ENCODE results near the gene UBE2O. TPM values are rescaled to one million over a fixed set of nuclear protein-coding genes. Genes with fewer than 3 reads are reported as not detected.

Gene UBE2O
- total RNA-seq, 1 donor from 2014 or later, result 25.8 TPM

DNA sequence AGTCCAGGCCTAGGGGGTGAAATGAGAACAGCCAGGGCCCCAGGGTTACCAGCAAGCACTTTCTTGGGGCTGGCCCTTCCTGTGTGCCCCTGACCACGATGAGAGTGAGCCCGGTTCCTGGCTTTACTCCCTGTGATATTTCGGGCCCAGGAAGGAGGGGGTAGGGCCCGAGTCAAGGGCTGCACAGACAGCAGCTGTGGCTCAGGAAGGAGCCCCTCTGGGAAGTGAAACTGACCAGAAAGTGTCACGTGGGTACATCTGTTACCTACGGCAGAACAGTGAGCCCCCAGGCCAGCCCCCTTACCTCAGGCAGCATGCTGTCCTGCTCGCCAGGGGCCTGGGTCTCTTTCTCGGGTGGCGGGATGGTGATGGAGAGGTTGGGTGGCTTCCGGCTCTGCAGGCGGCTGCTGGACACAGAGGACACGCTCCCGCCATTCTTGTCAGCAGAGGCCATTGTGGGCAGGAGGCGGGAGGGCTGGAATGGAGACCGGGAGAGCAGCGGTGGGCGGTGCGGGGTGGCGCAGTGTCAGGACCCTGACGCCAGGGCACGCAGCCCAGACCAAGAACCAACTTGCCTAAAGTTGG lies 28.2 kb upstream of the UBE2O start:
- H3K4me2 ChIP-seq (ENCODE audit: low read length), result peak overlapping the region; percentile 3
- H3K27me3 ChIP-seq (ENCODE audit: insufficient read depth, low read length), result no peaks in the 10 kb centered on the region
- peaks cover 2% of the 10 kb centered on the region for H3K9me3 Mint-ChIP-seq (ENCODE audit: unreplicated experiment)
- no peaks in the 10 kb centered on the region for H3K36me3 ChIP-seq (ENCODE audit: insufficient read depth, low read length)
- no peak overlapping the region for H3K4me3 Mint-ChIP-seq (ENCODE audit: unreplicated experiment)
- H3K27ac ChIP-seq (ENCODE audit: low read depth, low read length), result no peak overlapping the region
- peaks cover 19% of the 10 kb centered on the region for H3K36me3 Mint-ChIP-seq (ENCODE audit: low read depth, unreplicated experiment)
- no peaks in the 10 kb centered on the region for H3K79me2 ChIP-seq (ENCODE audit: insufficient read depth, low read length)
- H3K9ac ChIP-seq (ENCODE audit: low read length), result peak overlapping the region; percentile 28
- H3K27ac Mint-ChIP-seq (ENCODE audit: unreplicated experiment), result no peak overlapping the region
- FAIRE-seq (no peak), DNase-seq (ENCODE audit: low read depth) (no peak)
- peaks cover 8% of the 10 kb centered on the region for H3K4me1 Mint-ChIP-seq (ENCODE audit: low read depth, unreplicated experiment)
- no peak overlapping the region for H3K4me3 ChIP-seq (ENCODE audit: insufficient read depth, low read depth, low read length)
- peak overlapping the region; percentile 55 for H2AFZ ChIP-seq (ENCODE audit: low read depth, low read length)
- no peaks in the 10 kb centered on the region for H3K9me3 ChIP-seq (ENCODE audit: insufficient read depth, low read depth, low read length)
- no peaks in the 10 kb centered on the region for H3K27me3 Mint-ChIP-seq (ENCODE audit: low read depth, unreplicated experiment)
- H4K20me1 ChIP-seq (ENCODE audit: insufficient read depth, low read length), result no peaks in the 10 kb centered on the region
- TF ChIP-seq EZH2 (IDR thresholded peaks at IDR 0.05; ENCODE audit: insufficient read depth, low read length), result no peak
- TF ChIP-seq, protein P1, sequence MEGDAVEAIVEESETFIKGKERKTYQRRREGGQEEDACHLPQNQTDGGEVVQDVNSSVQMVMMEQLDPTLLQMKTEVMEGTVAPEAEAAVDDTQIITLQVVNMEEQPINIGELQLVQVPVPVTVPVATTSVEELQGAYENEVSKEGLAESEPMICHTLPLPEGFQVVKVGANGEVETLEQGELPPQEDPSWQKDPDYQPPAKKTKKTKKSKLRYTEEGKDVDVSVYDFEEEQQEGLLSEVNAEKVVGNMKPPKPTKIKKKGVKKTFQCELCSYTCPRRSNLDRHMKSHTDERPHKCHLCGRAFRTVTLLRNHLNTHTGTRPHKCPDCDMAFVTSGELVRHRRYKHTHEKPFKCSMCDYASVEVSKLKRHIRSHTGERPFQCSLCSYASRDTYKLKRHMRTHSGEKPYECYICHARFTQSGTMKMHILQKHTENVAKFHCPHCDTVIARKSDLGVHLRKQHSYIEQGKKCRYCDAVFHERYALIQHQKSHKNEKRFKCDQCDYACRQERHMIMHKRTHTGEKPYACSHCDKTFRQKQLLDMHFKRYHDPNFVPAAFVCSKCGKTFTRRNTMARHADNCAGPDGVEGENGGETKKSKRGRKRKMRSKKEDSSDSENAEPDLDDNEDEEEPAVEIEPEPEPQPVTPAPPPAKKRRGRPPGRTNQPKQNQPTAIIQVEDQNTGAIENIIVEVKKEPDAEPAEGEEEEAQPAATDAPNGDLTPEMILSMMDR (IDR thresholded peaks at IDR 0.05; ENCODE audit: insufficient read depth, low read depth, low read length), result no peak
- H3K4me1 ChIP-seq (ENCODE audit: insufficient read depth, low read length), result peaks cover 13% of the 10 kb centered on the region

DNA sequence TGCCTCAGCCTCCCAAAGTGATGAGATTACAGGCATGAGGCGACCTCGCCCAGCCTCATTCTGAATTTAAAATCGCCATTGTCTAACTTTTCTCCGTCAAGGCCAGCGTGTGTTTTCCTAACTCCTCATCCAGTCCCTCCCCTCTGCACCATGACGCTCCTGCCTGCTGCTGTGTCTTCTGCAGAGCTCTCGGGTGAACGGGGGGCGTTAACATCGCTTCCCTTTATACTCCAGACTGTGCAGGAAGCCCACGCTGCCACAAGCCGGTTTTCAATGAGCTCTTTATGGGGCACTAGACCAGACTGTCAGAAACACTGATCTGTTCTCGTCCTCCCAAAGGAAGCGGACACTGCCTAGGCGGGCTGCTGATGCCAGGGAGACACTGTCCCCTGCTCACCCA lies 27.7 kb upstream of the UBE2O start:
- Histone ChIP-seq H2AFZ (ENCODE audit: low read depth, low read length) (peak overlapping the region; percentile 55), H3K27ac (ENCODE audit: low read depth, low read length) (no peak overlapping the region), H4K20me1 (ENCODE audit: insufficient read depth, low read length) (no peaks in the 10 kb centered on the region), H3K36me3 (ENCODE audit: insufficient read depth, low read length) (no peaks in the 10 kb centered on the region), H3K79me2 (ENCODE audit: insufficient read depth, low read length) (no peaks in the 10 kb centered on the region), H3K9ac (ENCODE audit: low read length) (peak overlapping the region; percentile 28), H3K9me3 (ENCODE audit: insufficient read depth, low read depth, low read length) (no peaks in the 10 kb centered on the region), H3K4me3 (ENCODE audit: insufficient read depth, low read depth, low read length) (no peak overlapping the region), H3K27me3 (ENCODE audit: insufficient read depth, low read length) (no peaks in the 10 kb centered on the region), H3K4me1 (ENCODE audit: insufficient read depth, low read length) (peaks cover 13% of the 10 kb centered on the region), H3K4me2 (ENCODE audit: low read length) (peak overlapping the region; percentile 3)
- no peak for FAIRE-seq
- no peak overlapping the region for H3K4me3 Mint-ChIP-seq (ENCODE audit: unreplicated experiment)
- H3K27me3 Mint-ChIP-seq (ENCODE audit: low read depth, unreplicated experiment), result no peaks in the 10 kb centered on the region
- DNase-seq (ENCODE audit: low read depth), result peak; percentile 20
- H3K36me3 Mint-ChIP-seq (ENCODE audit: low read depth, unreplicated experiment), result peaks cover 17% of the 10 kb centered on the region
- peaks cover 2% of the 10 kb centered on the region for H3K9me3 Mint-ChIP-seq (ENCODE audit: unreplicated experiment)
- peaks cover 8% of the 10 kb centered on the region for H3K4me1 Mint-ChIP-seq (ENCODE audit: low read depth, unreplicated experiment)
- TF ChIP-seq, protein P1 (IDR thresholded peaks at IDR 0.05; ENCODE audit: insufficient read depth, low read depth, low read length), result no peak
- TF ChIP-seq EZH2 (IDR thresholded peaks at IDR 0.05; ENCODE audit: insufficient read depth, low read length), result no peak
- H3K27ac Mint-ChIP-seq (ENCODE audit: unreplicated experiment), result peak overlapping the region; percentile 72

DNA sequence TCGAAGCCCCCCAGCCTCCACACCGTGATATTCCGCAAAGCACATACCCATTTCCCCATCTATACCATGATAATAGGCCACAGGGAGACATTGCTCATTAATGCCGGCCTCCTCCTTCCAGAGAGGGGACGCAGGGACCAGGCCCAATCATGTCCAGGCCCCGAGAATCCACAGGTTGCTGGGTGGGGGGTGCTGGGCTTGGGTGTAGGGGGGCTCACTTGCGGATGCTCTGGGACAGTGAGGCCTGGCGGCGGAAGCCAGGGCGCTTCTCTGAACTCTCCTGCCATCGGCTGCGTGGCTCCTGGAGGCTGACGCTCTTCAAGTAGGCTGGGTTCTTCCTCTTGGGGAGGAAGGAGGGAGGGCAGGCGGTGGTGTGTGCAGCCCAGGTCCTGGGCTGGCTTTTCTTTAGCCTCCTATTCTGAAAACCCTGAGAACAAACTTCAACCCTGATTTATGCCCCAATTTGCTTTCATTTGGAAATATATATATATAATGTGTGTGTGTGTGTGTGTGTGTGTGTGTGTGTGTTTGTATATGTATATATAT lies 26.6 kb upstream of the UBE2O start:
- Histone ChIP-seq H3K4me1 (ENCODE audit: insufficient read depth, low read length) (peaks cover 12% of the 10 kb centered on the region), H3K27ac (ENCODE audit: low read depth, low read length) (no peak overlapping the region), H3K36me3 (ENCODE audit: insufficient read depth, low read length) (no peaks in the 10 kb centered on the region), H3K9ac (ENCODE audit: low read length) (no peak overlapping the region), H3K79me2 (ENCODE audit: insufficient read depth, low read length) (no peaks in the 10 kb centered on the region), H2AFZ (ENCODE audit: low read depth, low read length) (no peak overlapping the region), H3K9me3 (ENCODE audit: insufficient read depth, low read depth, low read length) (no peaks in the 10 kb centered on the region), H4K20me1 (ENCODE audit: insufficient read depth, low read length) (no peaks in the 10 kb centered on the region), H3K4me2 (ENCODE audit: low read length) (no peak overlapping the region), H3K4me3 (ENCODE audit: insufficient read depth, low read depth, low read length) (no peak overlapping the region), H3K27me3 (ENCODE audit: insufficient read depth, low read length) (no peaks in the 10 kb centered on the region)
- FAIRE-seq (no peak), DNase-seq (ENCODE audit: low read depth) (no peak)
- H3K4me1 Mint-ChIP-seq (ENCODE audit: low read depth, unreplicated experiment), result peaks cover 6% of the 10 kb centered on the region
- H3K4me3 Mint-ChIP-seq (ENCODE audit: unreplicated experiment), result no peak overlapping the region
- peaks cover 15% of the 10 kb centered on the region for H3K36me3 Mint-ChIP-seq (ENCODE audit: low read depth, unreplicated experiment)
- H3K27ac Mint-ChIP-seq (ENCODE audit: unreplicated experiment), result no peak overlapping the region
- TF ChIP-seq, protein P1 (IDR thresholded peaks at IDR 0.05; ENCODE audit: insufficient read depth, low read depth, low read length), result no peak
- TF ChIP-seq EZH2 (IDR thresholded peaks at IDR 0.05; ENCODE audit: insufficient read depth, low read length), result no peak
- peaks cover 2% of the 10 kb centered on the region for H3K9me3 Mint-ChIP-seq (ENCODE audit: unreplicated experiment)
- H3K27me3 Mint-ChIP-seq (ENCODE audit: low read depth, unreplicated experiment), result no peaks in the 10 kb centered on the region
